Hepatocyte (in vitro differentiated cells): ENCODE results near the gene MYZAP.

Source experiments
- CTCF ChIP-seq: fragments of 200-600 bp; sonication (generic); IDR thresholded peaks from 2 replicates; pipeline ENCODE4 v1.5.1; 2016; ENCODE audit warnings: antibody characterized with exemption, mild to moderate bottlenecking; ENCODE audit not compliant: poor library complexity
- EZH2 ChIP-seq: fragments of 200-600 bp; sonication (generic); IDR thresholded peaks from 2 replicates; pipeline ENCODE4 v1.6.1; 2016; ENCODE audit warnings: antibody characterized with exemption, mild to moderate bottlenecking, borderline replicate concordance

- no peak for TF ChIP-seq CTCF
- no peak for TF ChIP-seq EZH2
Measured at GRCh38 chr15:57552678-57553334, 38.9 kb upstream of the MYZAP start.
